Natural killer cell (primary cell): ENCODE data around the gene OVCH2. TPM values are rescaled to one million over a fixed set of nuclear protein-coding genes. Genes with fewer than 3 reads are reported as not detected.

Experiments
- ATAC-seq, 3 donors: fragments of 150-1000 bp in 2 of 3; fragments of 200-7000 bp in 1 of 3; cut with Tn5 transposase; 1 replicate in 1 of 3; 2 replicates in 2 of 3; pipeline ENCODE4 v1.10.0; 2021; ENCODE audit warnings: mild to moderate bottlenecking in 2 of 3, moderate library complexity in 2 of 3
- DNase-seq, 2 donors: peaks; one replicate each; pipeline versions ENCODE4 v3.0.0 to v3.0.0-alpha.2; 2013 to 2021; ENCODE audit warnings: mixed read lengths in 1 of 2
- H3K27ac ChIP-seq: one replicate; pipeline ENCODE4 v1.5.1; 2013; ENCODE audit warnings: mild to moderate bottlenecking, low read length
- H3K27me3 ChIP-seq: one replicate; pipeline ENCODE4 v1.6.1; 2013; ENCODE audit warnings: low read length; ENCODE audit not compliant: control insufficient read depth, insufficient read depth
- H3K36me3 ChIP-seq: one replicate; pipeline ENCODE4 v1.6.1; 2013; ENCODE audit warnings: low read length; ENCODE audit not compliant: control insufficient read depth, insufficient read depth
- H3K4me1 ChIP-seq: one replicate; pipeline ENCODE4 v1.6.1; 2013; ENCODE audit warnings: low read length; ENCODE audit not compliant: control insufficient read depth, insufficient read depth
- H3K4me3 ChIP-seq: one replicate; pipeline ENCODE4 v1.5.1; 2013; ENCODE audit warnings: low read length
- H3K9me3 ChIP-seq: one replicate; pipeline ENCODE4 v1.6.1; 2013; ENCODE audit warnings: low read length; ENCODE audit not compliant: control insufficient read depth, insufficient read depth
- H3K27ac Mint-ChIP-seq, 2 donors: one replicate each; pipeline ENCODE4 v1.8.0; 2022; ENCODE audit warnings: mild to moderate bottlenecking in 2 of 2, mixed read lengths in 2 of 2, moderate library complexity in 1 of 2
- H3K27me3 Mint-ChIP-seq, 2 donors: one replicate each; pipeline ENCODE4 v1.8.0; 2022; ENCODE audit warnings: low read depth in 2 of 2, mixed read lengths in 2 of 2
- H3K36me3 Mint-ChIP-seq: one replicate; pipeline ENCODE4 v1.8.0; 2022; ENCODE audit warnings: mixed read lengths
- H3K4me1 Mint-ChIP-seq, 2 donors: one replicate each; pipeline ENCODE4 v1.8.0; 2022; ENCODE audit warnings: mixed read lengths in 2 of 2
- H3K4me3 Mint-ChIP-seq: one replicate; pipeline ENCODE4 v1.8.0; 2022; ENCODE audit warnings: mild to moderate bottlenecking, moderate library complexity, mixed read lengths
- H3K9me3 Mint-ChIP-seq, 2 donors: one replicate each; pipeline ENCODE4 v1.8.0; 2022; ENCODE audit warnings: mixed read lengths in 2 of 2
- CTCF ChIP-seq: fragments of 200-600 bp; IDR thresholded peaks from one replicate; pipeline ENCODE4 v1.8.0; 2022; ENCODE audit warnings: antibody characterized with exemption
- WGBS: methylation state at CpG from one replicate; pipeline ENCODE4 v1.1.7; 2013; ENCODE audit warnings: missing lambda C conversion rate; ENCODE audit not compliant: insufficient coverage; 5-methylcytosine and 5-hydroxymethylcytosine counted together
- intact Hi-C: fragments of 100-400 bp; cut with micrococcal nuclease; formaldehyde crosslinking; loops from one replicate; pipeline ENCODE4 v1.14.2; 2022
- total RNA-seq, 4 donors: library from RNA; stranded (reverse); fragments of 120-200 nt in 1 of 4; gene quantifications; one replicate each; pipeline versions ENCODE4 v1.2.3 to v1.2.4, GENCODE V29; 2013 to 2022

Gene OVCH2
- total RNA-seq, 3 donors from 2014 or later (not counting 1 experiment from before 2014, with no cell fraction given), result not detected

- H3K27me3 ChIP-seq, result no peaks in the 10 kb centered on the region
- intact Hi-C loops, result no loop called here
- no peak overlapping the region for H3K27ac ChIP-seq
- Mint-ChIP-seq H3K4me3 (no peak overlapping the region), H3K27ac (no peak overlapping the region), H3K4me1 (no peaks in the 10 kb centered on the region), H3K9me3 (no peaks in the 10 kb centered on the region), H3K27me3 (no peaks in the 10 kb centered on the region), H3K36me3 (no peaks in the 10 kb centered on the region)
- no peaks in the 10 kb centered on the region for H3K9me3 ChIP-seq
- 95% methylated on average over 9 of the region's 9 CpGs for WGBS
- H3K4me1 ChIP-seq, result no peaks in the 10 kb centered on the region
- no peak for DNase-seq
- no peak for TF ChIP-seq CTCF
- no peak overlapping the region for H3K4me3 ChIP-seq
- H3K36me3 ChIP-seq, result peaks cover 21% of the 10 kb centered on the region
- ATAC-seq, result no peak
Measured at GRCh38 chr11:7651700-7652099, 54.6 kb downstream of the OVCH2 start.

DNA sequence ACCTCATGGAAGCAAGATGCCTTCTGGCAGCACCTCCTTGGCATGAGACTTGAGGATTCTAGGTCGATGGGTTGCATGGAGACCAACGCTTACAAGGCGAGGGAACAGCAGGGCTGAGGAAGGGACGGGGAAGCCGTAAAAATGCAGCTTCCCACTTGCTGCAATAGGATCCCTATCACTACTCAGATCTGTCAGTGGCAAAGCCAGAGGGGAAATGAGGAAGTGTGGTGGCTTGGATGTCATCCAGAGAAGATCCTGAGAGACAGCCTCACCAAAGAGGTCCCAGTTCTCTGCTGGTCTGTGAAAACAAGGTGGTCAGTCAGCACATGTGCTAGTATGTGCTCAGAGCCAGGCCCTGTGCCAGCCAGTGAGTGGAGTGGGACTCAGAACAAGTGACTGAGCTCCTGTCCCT, 55.1 kb downstream of the OVCH2 start:
- H3K27me3 Mint-ChIP-seq, result no peaks in the 10 kb centered on the region
- TF ChIP-seq CTCF, result no peak
- no peaks in the 10 kb centered on the region for H3K27me3 ChIP-seq
- no peak for ATAC-seq
- no peaks in the 10 kb centered on the region for H3K36me3 Mint-ChIP-seq
- no peak for DNase-seq
- WGBS, result 38% methylated on average over 5 of the region's 5 CpGs
- H3K9me3 Mint-ChIP-seq, result no peaks in the 10 kb centered on the region
- no peaks in the 10 kb centered on the region for H3K9me3 ChIP-seq
- H3K4me3 Mint-ChIP-seq, result no peak overlapping the region
- no peaks in the 10 kb centered on the region for H3K4me1 ChIP-seq
- intact Hi-C loops, result no loop called here
- peaks cover 21% of the 10 kb centered on the region for H3K36me3 ChIP-seq
- H3K27ac Mint-ChIP-seq, result no peak overlapping the region
- H3K4me3 ChIP-seq, result no peak overlapping the region
- no peaks in the 10 kb centered on the region for H3K4me1 Mint-ChIP-seq
- H3K27ac ChIP-seq, result no peak overlapping the region

DNA sequence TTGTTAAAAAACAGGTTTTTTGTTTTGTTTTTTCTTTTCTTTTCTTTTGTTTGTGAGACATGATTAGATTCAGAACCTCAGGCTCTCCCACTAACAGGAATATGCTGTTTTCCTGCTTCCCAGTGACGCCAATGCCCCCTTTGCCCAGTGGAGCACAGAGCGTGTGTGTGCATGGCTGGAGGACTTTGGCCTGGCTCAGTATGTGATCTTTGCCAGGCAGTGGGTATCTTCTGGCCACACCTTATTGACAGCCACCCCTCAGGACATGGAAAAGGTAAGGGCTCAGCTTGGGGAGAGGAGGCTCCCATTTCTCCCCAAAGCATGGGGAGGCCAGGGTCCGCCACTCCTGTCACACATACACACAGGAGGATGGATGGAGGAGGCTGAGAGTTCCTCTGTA, 58.0 kb downstream of the OVCH2 start:
- Histone ChIP-seq H3K4me3 (no peak overlapping the region), H3K27ac (no peak overlapping the region), H3K4me1 (no peaks in the 10 kb centered on the region), H3K36me3 (peaks cover 15% of the 10 kb centered on the region), H3K27me3 (no peaks in the 10 kb centered on the region), H3K9me3 (no peaks in the 10 kb centered on the region)
- Mint-ChIP-seq H3K27ac (no peak overlapping the region), H3K9me3 (no peaks in the 10 kb centered on the region), H3K4me3 (no peak overlapping the region), H3K4me1 (no peaks in the 10 kb centered on the region), H3K27me3 (no peaks in the 10 kb centered on the region), H3K36me3 (no peaks in the 10 kb centered on the region)
- no peak for TF ChIP-seq CTCF
- DNase-seq (no peak), ATAC-seq (no peak)
- WGBS, result 91% methylated on average over 2 of the region's 3 CpGs
- intact Hi-C loops, result no loop called here

- Mint-ChIP-seq H3K27ac (no peak overlapping the region), H3K9me3 (no peaks in the 10 kb centered on the region), H3K27me3 (no peaks in the 10 kb centered on the region), H3K36me3 (no peaks in the 10 kb centered on the region), H3K4me1 (no peaks in the 10 kb centered on the region), H3K4me3 (no peak overlapping the region)
- WGBS, result 83% methylated on average over 1 of the region's 2 CpGs
- Histone ChIP-seq H3K27me3 (no peaks in the 10 kb centered on the region), H3K27ac (no peak overlapping the region), H3K9me3 (no peaks in the 10 kb centered on the region), H3K36me3 (peaks cover 18% of the 10 kb centered on the region), H3K4me3 (no peak overlapping the region), H3K4me1 (no peaks in the 10 kb centered on the region)
- intact Hi-C loops, result no loop called here
- no peak for DNase-seq
- no peak for ATAC-seq
- no peak for TF ChIP-seq CTCF
Measured at GRCh38 chr11:7646866-7647265, 59.4 kb downstream of the OVCH2 start.
